Mesenchymal stem cell (in vitro differentiated cells and primary cell): ENCODE results near the gene TOLLIP.

ENCODE experiments used
- DNase-seq: peaks from one replicate; pipeline ENCODE4 v3.0.0-alpha.2; 2013
- H2AFZ ChIP-seq: one replicate; pipeline ENCODE4 v1.6.1; 2013; ENCODE audit warnings: low read depth, mild to moderate bottlenecking, control low read depth, inconsistent platforms, low read length, moderate library complexity
- H2AK5ac ChIP-seq: 2 replicates; pipeline ENCODE4 v1.6.1; 2013; ENCODE audit warnings: low read length, moderate library complexity, mild to moderate bottlenecking, inconsistent platforms; ENCODE audit not compliant: severe bottlenecking
- H2BK120ac ChIP-seq: one replicate; pipeline ENCODE4 v1.6.1; 2013; ENCODE audit warnings: low read depth, mild to moderate bottlenecking, inconsistent platforms, low read length, moderate library complexity
- H2BK12ac ChIP-seq, 2 experiments: one replicate each; pipeline ENCODE4 v1.6.1; 2013; ENCODE audit warnings: inconsistent platforms in 2 of 2, low read length in 2 of 2, mild to moderate bottlenecking in 2 of 2, moderate library complexity in 2 of 2, control low read depth in 1 of 2
- H2BK15ac ChIP-seq: one replicate; pipeline ENCODE4 v1.6.1; 2013; ENCODE audit warnings: mild to moderate bottlenecking, low read depth, inconsistent platforms; ENCODE audit not compliant: poor library complexity, severe bottlenecking
- H2BK5ac ChIP-seq: 2 replicates; pipeline ENCODE4 v1.6.1; 2013; ENCODE audit warnings: low read depth, mild to moderate bottlenecking, low read length, control low read depth, inconsistent platforms; ENCODE audit not compliant: poor library complexity, severe bottlenecking
- H3K14ac ChIP-seq, 2 experiments: one replicate each; pipeline ENCODE4 v1.6.1; 2013; ENCODE audit warnings: inconsistent platforms in 2 of 2, low read length in 2 of 2, control low read depth in 1 of 2, mild to moderate bottlenecking in 1 of 2, moderate library complexity in 1 of 2
- H3K18ac ChIP-seq, 2 experiments: one replicate each; pipeline ENCODE4 v1.6.1; 2013; ENCODE audit warnings: inconsistent platforms in 2 of 2, low read length in 2 of 2, control low read depth in 1 of 2, low read depth in 1 of 2, mild to moderate bottlenecking in 1 of 2
- H3K23ac ChIP-seq, 2 experiments: one replicate each; pipeline ENCODE4 v1.6.1; 2013; ENCODE audit warnings: inconsistent platforms in 2 of 2, low read length in 2 of 2, mild to moderate bottlenecking in 2 of 2, moderate library complexity in 2 of 2, control low read depth in 1 of 2
- H3K27ac ChIP-seq: 2 replicates; pipeline ENCODE4 v1.5.1; 2013; ENCODE audit warnings: mild to moderate bottlenecking, moderate library complexity, low read length, control low read depth, inconsistent platforms; ENCODE audit not compliant: poor library complexity, severe bottlenecking
- H3K27me3 ChIP-seq, 2 experiments: 2 replicates each; pipeline versions ENCODE4 v1.6.1 to v1.7.0; 2013; ENCODE audit warnings: low read length in 2 of 2, mild to moderate bottlenecking in 2 of 2, moderate library complexity in 2 of 2, control low read depth in 1 of 2, inconsistent platforms in 1 of 2; ENCODE audit not compliant: control insufficient read depth in 1 of 2, insufficient read depth in 1 of 2
- H3K36me3 ChIP-seq, 2 experiments: 2 replicates each; pipeline versions ENCODE4 v1.6.1 to v1.7.0; 2013; ENCODE audit warnings: low read length in 2 of 2, control low read depth in 1 of 2, inconsistent platforms in 1 of 2, low read depth in 1 of 2, mild to moderate bottlenecking in 1 of 2; ENCODE audit not compliant: insufficient read depth in 2 of 2, control insufficient read depth in 1 of 2
- H3K4ac ChIP-seq, 2 experiments: one replicate each; pipeline ENCODE4 v1.6.1; 2013; ENCODE audit warnings: inconsistent platforms in 2 of 2, low read length in 2 of 2, mild to moderate bottlenecking in 2 of 2, moderate library complexity in 2 of 2, control low read depth in 1 of 2, low read depth in 1 of 2
- H3K4me1 ChIP-seq: 2 replicates; pipeline ENCODE4 v1.6.1; 2013; ENCODE audit warnings: low read depth, low read length, control low read depth; ENCODE audit not compliant: control insufficient read depth, insufficient read depth
- H3K4me2 ChIP-seq: 2 replicates; pipeline ENCODE4 v1.6.1; 2013; ENCODE audit warnings: low read length, mild to moderate bottlenecking, inconsistent platforms; ENCODE audit not compliant: poor library complexity, severe bottlenecking
- H3K4me3 ChIP-seq, 2 experiments: 2 replicates each; pipeline versions ENCODE4 v1.5.1 to v1.7.0; 2013; ENCODE audit warnings: low read length in 2 of 2, mild to moderate bottlenecking in 2 of 2, control low read depth in 1 of 2, low read depth in 1 of 2; ENCODE audit not compliant: insufficient read depth in 1 of 2
- H3K79me1 ChIP-seq: replicated peaks from 2 replicates; pipeline ENCODE4 v1.6.1; 2013; ENCODE audit warnings: mild to moderate bottlenecking, control low read depth, low read length, inconsistent platforms; ENCODE audit not compliant: poor library complexity, severe bottlenecking
- H3K9ac ChIP-seq: 2 replicates; pipeline ENCODE4 v1.7.0; 2013; ENCODE audit warnings: mild to moderate bottlenecking, low read length, moderate library complexity
- H3K9me3 ChIP-seq: 2 replicates; pipeline ENCODE4 v1.7.0; 2013; ENCODE audit warnings: mild to moderate bottlenecking, low read length; ENCODE audit not compliant: control insufficient read depth
- H4K8ac ChIP-seq: one replicate; pipeline ENCODE4 v1.6.1; 2013; ENCODE audit warnings: inconsistent platforms, mild to moderate bottlenecking, low read length, moderate library complexity
- H4K91ac ChIP-seq: one replicate; pipeline ENCODE4 v1.6.1; 2013; ENCODE audit warnings: mild to moderate bottlenecking, low read length, inconsistent platforms
- WGBS: methylation state at CpG from one replicate; pipeline ENCODE4 v1.1.7; 2013; ENCODE audit warnings: mixed read lengths; 5-methylcytosine and 5-hydroxymethylcytosine counted together

TOLLIP gene

GRCh38 chr11:1305501-1306056, 3.9 kb downstream of the TOLLIP start:
- Histone ChIP-seq H3K36me3 (peaks cover 27 to 44% of the 10 kb centered on the region in 2 experiments), H3K4me1 (peaks cover 63% of the 10 kb centered on the region), H3K9me3 (no peaks in the 10 kb centered on the region), H2BK120ac (no peak overlapping the region), H3K9ac (no peak overlapping the region), H3K14ac (no peak overlapping the region), H3K23ac (no peak overlapping the region), H2BK5ac (no peak overlapping the region), H3K4me3 (no peak overlapping the region), H3K79me1 (peaks cover 15% of the 10 kb centered on the region), H4K91ac (no peak overlapping the region), H3K27ac (peak overlapping the region; percentile 59), H3K18ac (no peak overlapping the region), H3K4ac (no peak overlapping the region), H4K8ac (no peak overlapping the region), H3K4me2 (no peak overlapping the region), H2AFZ (no peak overlapping the region), H2BK15ac (no peak overlapping the region), H3K27me3 (no peaks in the 10 kb centered on the region), H2AK5ac (peak overlapping the region; percentile 59), H2BK12ac (no peak overlapping the region)
- no peak for DNase-seq
- WGBS = 97% methylated on average over 26 of the region's 27 CpGs

DNA sequence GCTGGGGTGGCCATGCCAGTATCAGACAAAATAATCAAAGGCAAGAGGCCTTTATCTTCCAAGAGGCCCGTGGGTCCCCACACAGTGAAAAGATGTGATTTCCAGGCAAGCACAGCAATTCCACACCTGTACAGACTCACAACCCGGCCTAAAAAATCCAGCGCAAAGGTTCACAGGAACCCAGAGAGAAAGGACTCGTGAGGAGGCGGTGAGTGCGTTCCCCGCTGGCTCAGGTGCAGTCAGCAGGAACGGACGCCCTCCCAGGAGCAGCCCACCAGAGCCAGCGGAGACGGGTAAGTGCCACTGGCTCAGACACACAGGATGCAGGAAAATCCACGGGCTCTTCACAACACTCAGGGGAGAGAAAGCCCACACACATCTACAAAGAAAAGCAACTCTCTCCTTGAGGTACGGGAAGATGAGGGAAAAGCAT, 4.4 kb downstream of the TOLLIP start:
- WGBS = 93% methylated on average over 13 of the region's 13 CpGs

DNA sequence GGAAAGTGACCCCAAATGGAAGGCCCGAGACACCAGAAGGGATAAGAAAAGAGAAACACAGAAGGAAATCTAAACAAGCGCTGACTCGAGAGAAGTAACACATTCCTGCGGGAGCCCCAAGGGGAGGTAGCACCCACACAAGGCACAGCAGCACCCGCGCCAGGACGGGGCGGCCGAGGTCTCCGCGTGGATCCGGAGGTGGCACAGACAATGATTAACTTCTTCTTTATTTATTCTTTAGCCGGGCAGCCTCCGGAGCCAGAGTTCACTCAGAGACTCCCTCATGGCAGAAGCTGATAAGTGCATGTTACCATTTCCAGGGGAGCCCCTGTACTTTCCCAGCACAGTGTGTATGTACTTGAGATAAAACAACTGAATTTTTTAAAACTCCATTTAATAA, 5.1 kb downstream of the TOLLIP start:
- Histone ChIP-seq H3K36me3 (peaks cover 27 to 49% of the 10 kb centered on the region in 2 experiments), H3K23ac (no peak overlapping the region), H3K79me1 (peaks cover 10% of the 10 kb centered on the region), H3K27me3 (no peaks in the 10 kb centered on the region), H3K27ac (peak overlapping the region; percentile 81), H2BK120ac (no peak overlapping the region), H2BK5ac (no peak overlapping the region), H2AK5ac (no peak overlapping the region), H2BK15ac (no peak overlapping the region), H3K4me2 (peak overlapping the region; percentile 39), H4K91ac (no peak overlapping the region), H3K9ac (peak overlapping the region; percentile 11), H3K4me3 (no peak overlapping the region), H2BK12ac (no peak overlapping the region), H3K9me3 (no peaks in the 10 kb centered on the region), H3K4ac (no peak overlapping the region), H2AFZ (no peak overlapping the region), H4K8ac (no peak overlapping the region), H3K4me1 (peaks cover 58% of the 10 kb centered on the region), H3K14ac (no peak overlapping the region), H3K18ac (no peak overlapping the region)
- no peak for DNase-seq
- WGBS = 98% methylated on average over 12 of the region's 14 CpGs

More for the DNA sequence above, 4.4 kb downstream of the TOLLIP start:
- Histone ChIP-seq H2BK5ac (no peak overlapping the region), H3K36me3 (peaks cover 27 to 45% of the 10 kb centered on the region in 2 experiments), H3K9me3 (no peaks in the 10 kb centered on the region), H2BK12ac (no peak overlapping the region), H2AK5ac (peak overlapping the region; percentile 59), H2BK120ac (no peak overlapping the region), H3K27me3 (no peaks in the 10 kb centered on the region), H3K23ac (no peak overlapping the region), H2BK15ac (peak overlapping the region; percentile 65), H3K18ac (no peak overlapping the region), H4K91ac (no peak overlapping the region), H3K27ac (peak overlapping the region; percentile 59), H2AFZ (no peak overlapping the region), H3K4ac (no peak overlapping the region), H3K4me2 (no peak overlapping the region), H3K14ac (no peak overlapping the region), H3K9ac (no peak overlapping the region), H3K79me1 (peaks cover 12% of the 10 kb centered on the region), H3K4me1 (peaks cover 60% of the 10 kb centered on the region), H4K8ac (no peak overlapping the region), H3K4me3 (no peak overlapping the region)
- DNase-seq = no peak

GRCh38 chr11:1303973-1304372, 5.5 kb downstream of the TOLLIP start:
- peak overlapping the region; percentile 81 for H3K27ac ChIP-seq
- DNase-seq = no peak
- H4K8ac ChIP-seq = no peak overlapping the region
- H2BK120ac ChIP-seq = no peak overlapping the region
- H3K4me3 ChIP-seq = no peak overlapping the region
- H4K91ac ChIP-seq = no peak overlapping the region
- no peak overlapping the region for H3K18ac ChIP-seq
- no peak overlapping the region for H2BK12ac ChIP-seq
- H3K9me3 ChIP-seq = no peaks in the 10 kb centered on the region
- H3K79me1 ChIP-seq = peaks cover 10% of the 10 kb centered on the region
- no peak overlapping the region for H3K14ac ChIP-seq
- no peak overlapping the region for H3K23ac ChIP-seq
- no peak overlapping the region for H2BK15ac ChIP-seq
- WGBS = 84% methylated on average over 7 of the region's 10 CpGs
- H3K4me1 ChIP-seq = peaks cover 61% of the 10 kb centered on the region
- no peak overlapping the region for H2BK5ac ChIP-seq
- H3K36me3 ChIP-seq = peaks cover 27 to 49% of the 10 kb centered on the region in 2 experiments
- no peak overlapping the region for H2AFZ ChIP-seq
- H3K9ac ChIP-seq = peak overlapping the region; percentile 11
- H3K4me2 ChIP-seq = peak overlapping the region; percentile 39
- H3K4ac ChIP-seq = no peak overlapping the region
- H3K27me3 ChIP-seq = no peaks in the 10 kb centered on the region
- H2AK5ac ChIP-seq = peak overlapping the region; percentile 44
